DMS114 treated with DMSO at 0.1 percent for 48 hours (cell line): Measurements from ENCODE around the gene WDR81.
"Not testable (repeated sequence)": the region's sequence is repeated elsewhere in the genome, so short reads cannot be mapped to it uniquely, and the experiment has no call there.

Experiments
- DNase-seq: peaks from one replicate; lab custom pipeline; 2025; ENCODE audit not compliant: unreplicated experiment; lab: John Stamatoyannopoulos, UW

Gene WDR81

GRCh38 chr17:1753767-1754429 lies 29.4 kb downstream of the WDR81 start:
- DNase-seq = no peak

DNA sequence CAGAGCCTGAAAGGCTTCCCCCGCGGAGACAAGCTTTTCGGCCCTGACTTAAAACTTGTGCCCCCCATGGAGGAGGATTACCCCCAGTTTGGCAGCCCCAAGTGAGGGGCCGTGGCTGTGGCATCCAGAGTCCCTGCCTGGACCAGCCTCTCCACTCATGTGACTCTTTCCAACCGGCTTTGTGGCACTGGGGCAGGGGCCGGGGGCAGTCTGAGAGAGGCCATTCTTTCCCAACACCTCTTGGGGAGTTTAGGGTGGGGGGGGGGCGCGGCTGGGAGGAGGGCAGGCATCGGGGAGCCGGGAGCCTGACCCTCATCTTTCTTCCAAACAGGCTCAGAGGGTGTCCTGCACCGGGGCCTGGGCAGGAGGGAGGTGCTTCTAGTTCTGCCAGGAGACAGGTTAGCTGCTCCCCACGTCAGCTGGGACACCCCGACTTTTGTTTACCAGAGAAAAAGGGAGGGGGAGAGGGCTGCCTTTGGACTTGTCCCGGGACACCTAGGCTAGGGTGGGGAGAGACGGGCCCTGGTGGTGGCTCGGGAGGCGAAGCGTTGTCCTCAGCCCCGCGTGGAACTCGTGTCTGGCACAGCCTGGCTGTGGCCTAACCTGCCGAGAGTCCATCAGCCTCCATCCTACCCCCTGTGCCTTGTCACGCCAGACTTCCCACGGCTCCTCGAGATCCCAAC lies 30.1 kb downstream of the WDR81 start:
- no peak for DNase-seq

GRCh38 chr17:1755252-1755826 lies 30.8 kb downstream of the WDR81 start:
- no peak for DNase-seq

- DNase-seq = no peak
Observed at GRCh38 chr17:1755827-1756262, 31.3 kb downstream of the WDR81 start.

DNA sequence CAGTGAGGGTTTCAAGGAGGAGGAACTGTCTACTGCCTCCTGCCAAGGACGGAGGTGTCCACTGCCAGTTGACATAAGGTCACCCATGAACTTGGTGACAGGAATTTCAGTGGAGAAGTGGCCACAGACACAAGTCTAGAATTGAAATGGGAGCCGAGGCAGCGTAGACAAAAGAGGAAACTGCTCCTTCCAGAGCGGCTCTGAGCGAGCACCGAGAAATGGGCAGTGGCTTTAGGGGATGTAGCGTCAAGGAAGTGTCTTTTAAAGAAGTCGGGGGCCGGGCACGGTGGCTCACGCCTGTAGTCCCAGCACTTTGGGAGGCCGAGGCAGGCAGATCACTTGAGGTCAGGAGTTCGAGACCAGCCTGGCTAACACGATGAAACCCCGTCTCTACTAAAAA lies 34.3 kb downstream of the WDR81 start:
- no peak for DNase-seq

DNA sequence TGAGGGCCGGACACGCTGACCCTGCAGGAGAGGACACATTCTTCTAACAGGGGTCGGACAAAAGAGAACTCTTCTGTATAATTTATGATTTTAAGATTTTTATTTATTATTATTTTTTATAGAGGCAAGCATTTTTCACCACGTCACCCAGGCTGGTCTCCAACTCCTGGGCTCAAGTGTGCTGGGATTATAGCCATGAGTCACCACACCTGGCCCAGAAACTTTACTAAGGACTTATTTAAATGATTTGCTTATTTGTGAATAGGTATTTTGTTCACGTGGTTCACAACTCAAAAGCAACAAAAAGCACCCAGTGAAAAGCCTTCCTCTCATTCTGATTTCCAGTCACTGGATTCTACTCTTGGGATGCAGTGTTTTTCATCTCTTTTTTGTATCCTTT lies 35.0 kb downstream of the WDR81 start:
- no peak for DNase-seq

DNA sequence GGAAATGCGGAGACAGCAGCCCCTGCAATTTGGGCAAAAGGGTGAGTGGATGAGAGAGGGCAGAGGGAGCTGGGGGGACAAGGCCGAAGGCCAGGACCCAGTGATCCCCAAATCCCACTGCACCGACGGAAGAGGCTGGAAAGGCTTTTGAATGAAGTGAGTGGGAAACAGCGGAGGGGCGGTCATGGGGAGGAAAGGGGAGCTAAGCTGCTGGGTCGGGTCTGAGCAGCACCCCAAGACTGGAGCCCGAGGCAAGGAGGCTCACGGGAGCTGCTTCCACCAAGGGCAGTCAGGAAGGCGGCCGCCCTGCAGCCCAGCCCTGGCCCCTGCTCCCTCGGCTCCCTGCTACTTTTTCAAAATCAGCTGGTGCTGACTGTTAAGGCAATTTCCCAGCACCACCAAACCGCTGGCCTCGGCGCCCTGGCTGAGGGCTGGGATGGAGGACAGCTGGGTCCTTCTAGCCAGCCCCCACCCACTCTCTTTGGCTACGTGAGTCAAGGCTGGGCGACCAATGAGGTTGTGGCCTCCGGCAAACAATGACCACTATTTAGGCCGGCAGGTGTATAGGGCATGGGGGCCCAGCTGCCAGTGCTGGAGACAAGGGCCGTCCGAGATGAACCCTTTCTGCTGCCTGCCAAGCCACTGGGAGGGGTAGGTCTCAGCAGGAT lies 37.9 kb downstream of the WDR81 start:
- no peak for DNase-seq

DNA sequence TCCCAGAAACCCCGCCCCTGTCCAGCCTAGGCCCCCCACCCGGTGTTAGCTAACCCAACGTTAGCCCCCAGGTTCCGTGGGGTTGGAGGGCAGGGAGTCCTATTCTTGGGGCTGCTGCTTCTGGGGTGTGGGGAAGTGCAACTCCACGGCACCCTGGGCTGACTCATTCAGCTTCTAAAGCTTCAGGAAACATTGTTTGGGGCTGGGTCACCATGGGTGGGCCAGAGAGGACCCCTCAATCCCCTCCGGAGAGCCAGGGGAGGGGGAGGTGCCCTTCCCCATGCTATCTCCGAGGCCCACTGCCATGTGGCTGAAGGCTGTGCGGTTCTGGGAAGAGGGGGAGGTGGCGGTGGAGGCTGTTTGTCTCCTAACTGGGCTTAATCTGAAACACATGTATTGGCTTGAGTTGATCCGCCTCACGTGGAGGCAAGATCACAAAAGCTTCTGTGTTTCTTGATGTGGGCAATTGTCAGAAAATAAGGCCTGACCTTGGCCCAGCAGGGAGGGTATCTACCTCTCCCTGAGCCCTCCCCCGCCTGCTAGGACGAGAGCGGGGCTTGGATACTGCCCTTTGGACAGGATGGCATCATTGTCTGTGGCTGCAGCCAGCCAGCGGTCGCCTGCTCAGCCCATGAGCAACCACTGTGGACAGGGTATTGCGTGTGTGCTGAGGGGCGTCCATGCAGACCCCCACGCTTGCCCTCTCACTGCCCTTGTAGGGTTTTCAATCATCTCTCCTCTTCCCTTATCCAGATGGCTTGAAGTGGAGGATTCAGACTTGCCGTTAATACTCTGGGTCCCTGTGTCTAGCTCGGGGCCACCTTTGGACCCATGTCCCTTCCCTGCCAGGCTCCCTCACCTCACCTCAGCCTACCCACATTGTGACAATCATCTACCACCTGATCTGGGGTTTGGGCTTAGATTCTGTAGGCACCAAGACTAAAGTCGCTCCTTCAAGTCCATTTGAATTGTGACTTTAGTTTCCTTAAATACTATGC lies 38.7 kb downstream of the WDR81 start:
- DNase-seq = no peak

DNA sequence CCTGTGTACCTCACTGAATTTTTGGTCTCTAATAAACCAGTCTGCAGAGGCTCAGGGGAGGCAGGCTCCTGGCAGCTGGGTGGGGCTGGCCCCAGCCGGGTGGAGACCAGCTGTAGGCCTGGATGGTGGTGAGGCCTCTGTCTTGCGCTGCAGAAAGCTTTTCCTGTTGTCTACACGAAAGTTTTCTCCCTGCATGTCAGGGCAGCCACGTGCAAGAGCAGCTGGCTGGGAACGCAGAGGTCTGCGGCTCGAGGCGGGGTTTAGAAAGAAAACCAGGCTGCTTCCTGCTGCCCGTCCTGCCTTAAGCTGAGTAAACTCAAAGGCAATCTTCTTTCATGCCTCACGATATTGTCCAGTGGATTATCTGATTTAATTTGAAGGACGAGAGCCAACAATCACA lies 39.8 kb downstream of the WDR81 start:
- no peak for DNase-seq

GRCh38 chr17:1764705-1765104 lies 40.2 kb downstream of the WDR81 start:
- not testable (repeated sequence) for DNase-seq

DNA sequence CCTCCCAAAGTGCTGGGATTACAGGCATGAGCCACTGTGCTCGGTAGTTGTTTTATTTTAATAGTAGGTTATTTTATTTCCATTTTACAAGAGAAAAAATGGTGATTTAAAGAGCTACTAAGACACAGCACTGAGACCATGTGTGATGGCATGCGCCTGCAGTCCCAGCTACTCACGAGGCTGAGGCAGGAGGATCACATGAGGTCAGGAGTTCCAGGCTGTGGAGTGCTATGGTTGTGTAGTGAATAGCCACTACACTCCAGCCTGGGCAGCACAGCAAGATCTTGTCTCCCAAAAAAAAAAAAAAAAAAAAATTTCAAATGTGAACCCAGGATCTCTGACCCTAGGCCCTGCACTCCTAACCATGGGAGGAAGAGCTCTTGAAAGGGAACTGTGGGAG lies 41.1 kb downstream of the WDR81 start:
- no peak for DNase-seq

DNA sequence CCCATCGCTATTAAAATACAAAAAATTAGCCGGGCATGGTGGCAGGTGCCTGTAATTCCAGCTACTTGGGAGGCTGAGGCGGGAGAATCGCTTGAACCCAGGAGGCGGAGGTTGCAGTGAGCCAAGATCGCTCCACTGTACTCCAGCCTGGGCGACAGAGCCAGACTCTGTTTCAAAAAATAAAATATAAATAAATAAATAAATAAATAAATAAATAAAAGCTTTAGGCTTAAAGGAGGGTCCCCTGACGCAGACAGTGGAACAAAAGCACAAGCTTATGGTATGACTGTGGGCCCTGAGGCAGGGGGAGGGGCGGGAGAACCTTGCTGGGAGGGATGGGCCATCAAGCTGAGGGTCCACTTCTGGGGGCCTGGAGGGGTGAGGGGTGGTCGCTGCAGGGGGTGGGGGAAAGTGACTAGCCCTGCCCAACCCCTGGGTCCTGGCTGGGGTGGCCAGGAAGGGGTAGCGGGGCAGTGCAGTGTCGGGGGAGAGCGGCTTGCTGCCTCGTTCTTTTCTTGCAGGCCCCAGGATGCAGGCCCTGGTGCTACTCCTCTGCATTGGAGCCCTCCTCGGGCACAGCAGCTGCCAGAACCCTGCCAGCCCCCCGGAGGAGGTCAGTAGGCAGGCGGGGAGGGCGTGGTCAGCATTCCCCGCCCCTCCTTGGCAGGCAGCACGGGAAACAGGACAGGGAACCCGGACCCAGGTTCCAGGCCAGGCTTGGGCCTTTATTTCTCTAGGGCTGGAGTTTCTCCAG lies 42.1 kb downstream of the WDR81 start:
- DNase-seq = no peak

DNA sequence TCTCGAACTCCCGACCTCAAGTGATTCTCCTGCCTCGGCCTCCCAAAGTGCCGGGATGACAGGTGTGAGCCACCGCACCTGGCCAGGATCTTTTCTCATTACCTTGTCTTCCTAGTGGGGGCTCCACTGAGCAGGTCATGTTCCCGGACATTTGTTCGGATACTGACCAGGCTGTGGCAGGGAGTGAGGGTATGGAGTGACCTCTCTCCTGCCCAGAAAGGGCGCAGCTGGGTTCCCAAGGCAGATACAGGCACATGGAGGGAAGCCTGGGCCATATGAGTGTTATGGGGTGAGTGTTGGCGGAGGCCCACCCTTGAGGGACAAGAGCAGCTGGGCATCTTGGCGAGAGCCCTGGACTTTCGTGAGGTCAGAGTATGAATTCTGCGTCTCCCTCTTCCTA lies 42.9 kb downstream of the WDR81 start:
- no peak for DNase-seq

DNA sequence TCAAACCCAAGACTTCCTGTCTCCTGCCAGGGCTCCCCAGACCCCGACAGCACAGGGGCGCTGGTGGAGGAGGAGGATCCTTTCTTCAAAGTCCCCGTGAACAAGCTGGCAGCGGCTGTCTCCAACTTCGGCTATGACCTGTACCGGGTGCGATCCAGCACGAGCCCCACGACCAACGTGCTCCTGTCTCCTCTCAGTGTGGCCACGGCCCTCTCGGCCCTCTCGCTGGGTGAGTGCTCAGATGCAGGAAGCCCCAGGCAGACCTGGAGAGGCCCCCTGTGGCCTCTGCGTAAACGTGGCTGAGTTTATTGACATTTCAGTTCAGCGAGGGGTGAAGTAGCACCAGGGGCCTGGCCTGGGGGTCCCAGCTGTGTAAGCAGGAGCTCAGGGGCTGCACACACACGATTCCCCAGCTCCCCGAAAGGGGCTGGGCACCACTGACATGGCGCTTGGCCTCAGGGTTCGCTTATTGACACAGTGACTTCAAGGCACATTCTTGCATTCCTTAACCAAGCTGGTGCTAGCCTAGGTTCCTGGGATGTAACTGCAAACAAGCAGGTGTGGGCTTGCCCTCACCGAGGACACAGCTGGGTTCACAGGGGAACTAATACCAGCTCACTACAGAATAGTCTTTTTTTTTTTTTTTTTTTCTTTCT lies 45.4 kb downstream of the WDR81 start:
- no peak for DNase-seq

DNA sequence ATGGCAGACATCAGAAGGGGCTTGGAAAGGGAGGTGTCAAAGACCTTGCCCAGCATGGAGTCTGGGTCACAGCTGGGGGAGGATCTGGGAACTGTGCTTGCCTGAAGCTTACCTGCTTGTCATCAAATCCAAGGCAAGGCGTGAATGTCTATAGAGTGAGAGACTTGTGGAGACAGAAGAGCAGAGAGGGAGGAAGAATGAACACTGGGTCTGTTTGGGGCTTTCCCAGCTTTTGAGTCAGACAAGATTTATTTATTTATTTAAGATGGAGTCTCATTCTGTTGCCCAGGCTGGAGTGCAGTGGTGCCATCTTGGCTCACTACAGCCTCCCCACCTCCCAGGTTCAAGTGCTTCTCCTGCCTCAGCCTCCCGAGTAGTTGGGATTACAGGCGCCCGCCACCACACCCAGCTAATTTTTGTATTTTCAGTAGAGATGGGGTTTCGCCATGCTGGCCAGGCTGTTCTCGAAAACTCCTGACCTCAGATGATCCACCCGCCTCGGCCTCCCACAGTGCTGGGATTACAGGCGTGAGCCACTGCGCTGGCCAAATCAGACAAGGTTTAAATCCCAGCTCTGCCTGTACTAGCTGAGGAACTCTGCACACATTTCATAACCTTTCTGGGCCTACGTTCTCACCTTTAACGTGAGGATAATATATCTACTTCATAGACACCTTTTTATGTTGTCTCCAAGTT lies 48.6 kb downstream of the WDR81 start:
- not testable (repeated sequence) for DNase-seq

- DNase-seq = no peak
Observed at GRCh38 chr17:1773696-1774181, 49.2 kb downstream of the WDR81 start.

DNA sequence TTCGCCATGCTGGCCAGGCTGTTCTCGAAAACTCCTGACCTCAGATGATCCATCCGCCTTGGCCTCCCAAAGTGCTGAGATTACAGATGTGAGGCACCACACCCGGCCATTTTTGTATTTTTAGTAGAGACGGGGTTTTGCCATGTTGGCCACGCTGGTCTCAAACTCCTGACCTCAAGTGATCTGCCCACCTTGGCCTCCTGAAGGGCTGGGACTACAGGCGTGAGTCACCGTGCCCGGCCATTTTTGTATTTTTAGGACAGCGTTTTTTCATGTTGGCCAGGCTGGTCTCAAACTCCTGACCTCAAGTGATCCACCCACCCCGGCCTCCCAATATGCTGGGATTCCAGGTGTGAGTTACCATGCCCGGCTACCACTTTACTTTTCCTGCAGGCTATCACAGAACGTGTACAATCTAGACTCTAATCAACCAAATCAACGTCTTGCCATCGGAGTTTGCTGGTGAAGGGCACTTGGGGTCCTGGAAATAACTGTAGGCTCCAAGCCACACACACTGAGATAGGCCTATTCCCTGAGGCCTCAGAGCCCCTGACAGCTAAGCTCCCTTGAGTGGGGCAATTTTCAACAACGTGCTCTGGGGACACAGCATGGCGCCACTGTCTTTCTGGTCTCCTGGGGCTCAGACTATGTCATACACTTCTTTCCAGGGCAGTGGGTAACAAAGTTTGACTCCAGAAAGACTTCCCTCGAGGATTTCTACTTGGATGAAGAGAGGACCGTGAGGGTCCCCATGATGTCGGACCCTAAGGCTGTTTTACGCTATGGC lies 50.1 kb downstream of the WDR81 start:
- no peak for DNase-seq

DNA sequence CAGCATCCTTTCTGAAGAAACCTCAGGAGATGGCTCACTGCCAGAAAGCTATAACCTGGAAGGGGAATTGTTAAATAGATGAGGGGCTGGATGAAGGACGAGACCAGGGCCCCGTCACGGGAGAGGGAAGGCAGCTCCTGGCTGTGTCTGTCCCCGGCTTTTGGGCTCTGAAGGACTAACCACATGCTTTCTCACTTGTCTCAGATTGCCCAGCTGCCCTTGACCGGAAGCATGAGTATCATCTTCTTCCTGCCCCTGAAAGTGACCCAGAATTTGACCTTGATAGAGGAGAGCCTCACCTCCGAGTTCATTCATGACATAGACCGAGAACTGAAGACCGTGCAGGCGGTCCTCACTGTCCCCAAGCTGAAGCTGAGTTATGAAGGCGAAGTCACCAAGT lies 51.8 kb downstream of the WDR81 start:
- no peak for DNase-seq
